22Rv1 (cell line): Measurements from ENCODE around the gene TADA3.

ENCODE experiments used
- H3K27ac ChIP-seq: fragments of 450-650 bp; 2 replicates; pipeline ENCODE4 v1.5.1; 2017
- ZFX ChIP-seq: fragments of 450-650 bp; IDR thresholded peaks from 2 replicates; pipeline ENCODE4 v1.6.1; 2017; ENCODE audit warnings: antibody characterized with exemption, borderline replicate concordance
- TF ChIP-seq, protein P1 (sequence below): fragments of 450-650 bp; IDR thresholded peaks from 2 replicates; pipeline ENCODE4 v1.5.1; 2017; ENCODE audit warnings: mild to moderate bottlenecking

Gene TADA3

DNA sequence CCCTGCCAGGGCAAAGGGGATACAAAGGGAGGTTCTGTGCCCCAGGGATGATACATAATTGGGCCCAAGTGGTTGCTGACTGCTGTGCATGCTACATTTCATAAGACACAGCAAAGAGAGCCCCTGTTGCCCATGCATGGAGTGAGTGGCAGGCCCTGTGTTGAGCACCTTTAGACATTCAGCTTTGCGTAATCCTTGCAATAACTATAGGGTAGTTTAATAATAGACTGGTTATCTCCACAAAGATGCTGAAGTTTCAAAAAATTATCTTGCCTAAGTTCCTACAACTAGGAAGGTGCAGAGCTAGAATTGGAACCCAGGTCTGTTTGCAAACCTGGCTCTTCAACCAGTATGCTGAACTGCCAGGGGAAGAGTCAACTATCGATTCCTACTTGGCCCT is 44.2 kb downstream of the TADA3 start:
- no peak overlapping the region for H3K27ac ChIP-seq

DNA sequence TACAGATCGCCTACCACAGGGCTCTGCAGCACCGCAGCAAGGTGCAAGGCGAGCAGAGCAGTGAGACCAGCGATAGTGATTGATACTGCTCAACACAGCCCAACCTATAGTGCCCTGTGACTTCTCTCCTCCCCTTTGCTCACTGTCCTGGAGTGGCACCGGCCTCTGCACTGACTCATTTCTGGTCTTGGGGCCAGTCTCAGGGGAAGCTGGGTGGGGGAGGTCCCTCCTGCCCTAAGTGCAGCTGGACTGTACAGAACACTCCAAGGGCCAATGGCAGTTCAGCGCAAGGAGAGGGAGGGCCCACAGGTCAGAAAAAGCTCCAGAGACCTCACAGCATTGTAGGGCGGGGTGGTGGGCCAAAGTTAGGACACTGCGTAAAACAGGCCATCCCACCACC is 45.0 kb downstream of the TADA3 start:
- no peak for TF ChIP-seq ZFX
- TF ChIP-seq, protein P1, sequence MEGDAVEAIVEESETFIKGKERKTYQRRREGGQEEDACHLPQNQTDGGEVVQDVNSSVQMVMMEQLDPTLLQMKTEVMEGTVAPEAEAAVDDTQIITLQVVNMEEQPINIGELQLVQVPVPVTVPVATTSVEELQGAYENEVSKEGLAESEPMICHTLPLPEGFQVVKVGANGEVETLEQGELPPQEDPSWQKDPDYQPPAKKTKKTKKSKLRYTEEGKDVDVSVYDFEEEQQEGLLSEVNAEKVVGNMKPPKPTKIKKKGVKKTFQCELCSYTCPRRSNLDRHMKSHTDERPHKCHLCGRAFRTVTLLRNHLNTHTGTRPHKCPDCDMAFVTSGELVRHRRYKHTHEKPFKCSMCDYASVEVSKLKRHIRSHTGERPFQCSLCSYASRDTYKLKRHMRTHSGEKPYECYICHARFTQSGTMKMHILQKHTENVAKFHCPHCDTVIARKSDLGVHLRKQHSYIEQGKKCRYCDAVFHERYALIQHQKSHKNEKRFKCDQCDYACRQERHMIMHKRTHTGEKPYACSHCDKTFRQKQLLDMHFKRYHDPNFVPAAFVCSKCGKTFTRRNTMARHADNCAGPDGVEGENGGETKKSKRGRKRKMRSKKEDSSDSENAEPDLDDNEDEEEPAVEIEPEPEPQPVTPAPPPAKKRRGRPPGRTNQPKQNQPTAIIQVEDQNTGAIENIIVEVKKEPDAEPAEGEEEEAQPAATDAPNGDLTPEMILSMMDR: no peak
- no peak overlapping the region for H3K27ac ChIP-seq

More for the DNA sequence above, 44.2 kb downstream of the TADA3 start:
- TF ChIP-seq, protein P1: no peak
- TF ChIP-seq ZFX: no peak

DNA sequence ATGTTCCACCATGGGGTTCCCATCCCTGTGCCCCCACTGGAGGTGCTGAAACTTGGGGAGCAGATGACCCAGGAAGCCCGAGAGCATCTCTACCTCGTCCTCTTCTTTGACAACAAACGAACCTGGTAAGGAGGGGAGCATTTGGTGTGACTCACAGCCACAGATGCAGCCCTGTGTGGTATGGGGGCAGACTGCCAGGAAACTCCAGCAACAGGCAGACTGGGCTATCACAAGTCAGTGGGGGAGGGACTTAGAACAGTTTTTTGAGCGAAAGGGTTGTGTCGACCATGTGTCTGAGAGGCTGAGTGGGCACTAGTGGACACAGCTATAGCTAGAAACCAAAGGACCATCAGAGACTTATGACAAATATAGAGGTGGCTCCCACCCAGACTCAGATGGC is 45.9 kb downstream of the TADA3 start:
- TF ChIP-seq, protein P1: no peak
- no peak for TF ChIP-seq ZFX
- H3K27ac ChIP-seq: no peak overlapping the region

DNA sequence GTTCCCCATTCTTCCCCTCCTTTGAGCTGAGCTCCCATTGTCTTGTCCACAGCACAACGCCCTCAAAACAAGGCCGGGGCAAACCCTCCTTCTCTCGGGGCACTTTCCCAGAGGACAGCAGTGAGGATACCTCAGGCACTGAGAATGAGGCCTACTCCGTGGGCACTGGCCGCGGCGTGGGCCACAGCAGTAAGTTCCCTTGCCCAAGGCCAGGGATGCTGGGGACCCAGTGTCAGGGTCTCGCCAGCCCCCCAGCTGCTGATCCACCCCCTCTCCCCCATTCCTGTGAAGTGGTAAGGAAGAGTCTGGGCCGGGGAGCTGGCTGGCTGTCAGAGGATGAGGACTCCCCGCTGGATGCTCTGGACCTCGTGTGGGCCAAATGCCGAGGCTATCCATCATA is 46.8 kb downstream of the TADA3 start:
- TF ChIP-seq, protein P1: no peak
- TF ChIP-seq ZFX: no peak

DNA sequence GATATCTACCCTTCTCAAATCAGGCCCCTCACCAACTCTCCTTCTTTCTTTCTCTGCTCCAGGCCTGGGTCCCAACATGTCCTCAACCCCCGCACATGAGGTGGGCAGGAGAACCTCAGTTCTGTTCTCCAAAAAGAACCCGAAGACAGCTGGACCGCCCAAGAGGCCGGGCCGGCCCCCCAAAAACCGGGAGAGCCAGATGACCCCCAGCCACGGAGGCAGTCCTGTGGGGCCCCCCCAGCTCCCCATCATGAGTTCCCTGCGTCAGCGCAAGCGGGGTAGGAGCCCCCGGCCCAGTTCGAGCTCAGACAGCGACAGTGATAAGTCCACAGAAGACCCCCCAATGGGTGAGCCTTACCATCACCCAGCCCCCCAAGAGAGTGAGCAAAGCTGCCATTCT is 48.1 kb downstream of the TADA3 start:
- H3K27ac ChIP-seq: no peak overlapping the region
- TF ChIP-seq, protein P1: no peak
- TF ChIP-seq ZFX: no peak

More for the DNA sequence above, 46.8 kb downstream of the TADA3 start:
- no peak overlapping the region for H3K27ac ChIP-seq

DNA sequence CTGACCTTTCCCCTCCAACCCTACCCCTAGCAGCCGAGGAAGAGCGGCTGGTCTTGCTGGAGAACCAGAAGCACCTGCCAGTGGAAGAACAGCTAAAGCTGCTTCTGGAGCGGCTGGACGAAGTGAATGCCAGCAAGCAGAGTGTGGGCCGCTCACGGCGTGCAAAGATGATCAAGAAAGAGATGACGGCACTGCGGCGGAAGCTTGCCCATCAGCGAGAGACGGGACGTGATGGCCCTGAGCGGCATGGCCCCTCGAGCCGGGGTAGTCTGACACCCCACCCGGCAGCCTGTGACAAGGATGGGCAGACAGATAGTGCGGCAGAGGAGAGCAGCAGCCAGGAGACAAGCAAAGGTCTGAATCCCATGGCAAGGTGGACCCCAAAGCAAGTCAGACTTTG is 48.7 kb downstream of the TADA3 start:
- no peak overlapping the region for H3K27ac ChIP-seq
- TF ChIP-seq, protein P1: no peak

DNA sequence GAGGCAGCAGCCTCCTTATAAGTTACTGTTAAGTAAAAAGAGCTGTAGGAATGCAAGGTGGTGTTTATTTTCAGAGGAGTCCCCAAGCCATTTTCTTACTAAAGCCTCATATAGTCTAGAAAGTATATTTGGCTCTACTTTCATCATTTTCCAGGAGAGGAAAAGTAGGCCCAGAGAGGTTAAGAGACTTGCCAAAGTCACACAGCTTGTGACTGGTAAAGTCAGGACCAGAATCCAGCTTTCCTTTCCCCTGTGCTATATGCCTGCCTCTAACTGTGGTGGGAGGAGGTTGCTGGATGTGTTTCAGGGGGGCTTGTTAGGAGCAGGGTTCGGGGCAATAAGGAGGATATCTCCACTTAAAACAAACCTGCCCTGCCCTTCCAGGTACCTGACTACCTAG is 49.7 kb downstream of the TADA3 start:
- no peak for TF ChIP-seq ZFX
- TF ChIP-seq, protein P1: no peak
- no peak overlapping the region for H3K27ac ChIP-seq
